GM12891 (cell line): ENCODE results near the gene HLA-C.

Experiments
- PAX5 ChIP-seq: IDR thresholded peaks from 2 replicates; pipeline ENCODE4 v1.6.1; 2011; ENCODE audit warnings: low read length, moderate library complexity, mild to moderate bottlenecking; ENCODE audit not compliant: insufficient read depth, severe bottlenecking
- POLR2A ChIP-seq: IDR thresholded peaks from 2 replicates; pipeline ENCODE4 v1.6.1; 2011; ENCODE audit warnings: low read depth, low read length, control low read depth
- POLR2AphosphoS5 ChIP-seq: IDR thresholded peaks from 2 replicates; pipeline ENCODE4 v1.6.1; 2011; ENCODE audit warnings: low read depth, low read length, control low read depth
- POU2F2 ChIP-seq: IDR thresholded peaks from 2 replicates; pipeline ENCODE4 v1.6.1; 2011; ENCODE audit warnings: low read depth, mild to moderate bottlenecking, control low read depth, low read length, moderate library complexity
- SPI1 ChIP-seq: IDR thresholded peaks from 2 replicates; pipeline ENCODE4 v1.6.1; 2011; ENCODE audit warnings: low read depth, low read length, control low read depth
- TAF1 ChIP-seq: IDR thresholded peaks from 2 replicates; pipeline ENCODE4 v1.6.1; 2011; ENCODE audit warnings: low read depth, low read length, control low read depth

DNA sequence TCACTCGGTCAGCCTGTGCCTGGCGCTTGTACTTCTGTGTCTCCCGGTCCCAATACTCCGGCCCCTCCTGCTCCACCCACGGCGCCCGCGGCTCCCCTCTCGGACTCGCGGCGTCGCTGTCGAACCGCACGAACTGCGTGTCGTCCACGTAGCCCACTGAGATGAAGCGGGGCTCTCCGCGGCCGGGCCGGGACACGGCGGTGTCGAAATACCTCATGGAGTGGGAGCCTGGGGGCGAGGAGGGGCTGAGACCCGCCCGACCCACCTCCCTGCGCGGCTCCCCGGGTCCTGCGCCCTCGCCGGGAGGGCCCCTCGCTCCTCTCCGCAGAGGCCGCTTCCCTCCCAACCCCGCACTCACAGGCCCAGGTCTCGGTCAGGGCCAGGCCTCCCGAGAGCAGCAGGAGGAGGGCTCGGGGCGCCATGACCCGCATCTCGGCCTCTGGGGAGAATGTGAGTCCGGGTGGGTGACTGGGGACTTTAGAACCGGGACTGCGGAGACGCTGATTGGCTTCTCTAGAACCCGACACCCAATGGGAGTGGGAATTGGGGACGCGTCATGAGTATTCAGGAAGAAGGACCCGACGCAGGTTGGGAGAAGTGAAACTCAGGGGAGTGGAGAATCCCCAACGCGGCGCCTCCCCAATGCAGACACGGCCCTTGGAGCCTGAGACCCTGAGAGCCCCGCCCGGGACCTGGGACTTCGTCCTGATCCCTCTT, at the start of gene HLA-C:
- peak; percentile 93 for TF ChIP-seq TAF1
- TF ChIP-seq POLR2A, result peak; percentile 98
- TF ChIP-seq POLR2AphosphoS5, result peak; percentile 98
- peak; percentile 91 for TF ChIP-seq SPI1
- peak; percentile 38; the same call in 1 of the 2 replicates for TF ChIP-seq POU2F2
- TF ChIP-seq PAX5, result no peak
